Right atrium auricular region (tissue), 2 donors: Measurements from ENCODE around the gene SLC9A8. TPM values are rescaled to one million over a fixed set of nuclear protein-coding genes. Genes with fewer than 3 reads are reported as not detected.

ENCODE experiments used
- DNase-seq: peaks from one replicate; pipeline ENCODE4 v3.0.0-alpha.2; 2019; ENCODE audit warnings: low spot score
- H3K27ac ChIP-seq, 2 donors: fragments of 200-600 bp; sonication (generic); 1 replicate in 1 of 2; 2 replicates in 1 of 2; pipeline ENCODE4 v1.5.1; 2016 to 2019
- H3K27me3 ChIP-seq, 2 donors: fragments of 200-600 bp; sonication (generic); one replicate each; pipeline versions ENCODE4 v1.5.1 to v1.6.0; 2017 to 2019
- H3K36me3 ChIP-seq: fragments of 200-600 bp; sonication (generic); one replicate; pipeline ENCODE4 v1.5.1; 2016
- H3K4me1 ChIP-seq, 2 donors: fragments of 200-600 bp; sonication (generic); one replicate each; pipeline versions ENCODE4 v1.5.1 to v1.6.0; 2017 to 2019
- H3K4me3 ChIP-seq, 2 donors: fragments of 200-600 bp; sonication (generic); 1 replicate in 1 of 2; 2 replicates in 1 of 2; pipeline ENCODE4 v1.5.1; 2017 to 2019; ENCODE audit warnings: mild to moderate bottlenecking in 1 of 2, moderate library complexity in 1 of 2
- H3K9me3 ChIP-seq, 2 donors: fragments of 200-600 bp; sonication (generic); one replicate each; pipeline ENCODE4 v1.5.1; 2019
- CTCF ChIP-seq, 2 donors: fragments of 200-600 bp; sonication (generic); IDR thresholded peaks; one replicate each; pipeline ENCODE4 v1.5.1; 2019; ENCODE audit warnings: antibody characterized with exemption in 2 of 2
- total RNA-seq, 2 donors: library from RNA; depleted of rRNA; stranded (reverse); fragments of >200 nt; gene quantifications; one replicate each; pipeline ENCODE4 v1.1.0, GENCODE V29; 2016

SLC9A8 gene
- total RNA-seq, 2 donors from 2014 or later = 5.8 to 6.3 TPM

- Histone ChIP-seq H3K27me3 (no peaks in the 10 kb centered on the region), H3K27ac (peak overlapping the region; percentile 91 to 98), H3K4me1 (peaks cover 0 to 17% of the 10 kb centered on the region in 2 donors), H3K4me3 (no peak overlapping the region), H3K36me3 (peaks cover 8% of the 10 kb centered on the region), H3K9me3 (no peaks in the 10 kb centered on the region)
- TF ChIP-seq CTCF (IDR thresholded peaks at IDR 0.05) = no peak
- no peak for DNase-seq
These were observed 1.5 kb downstream of the SLC9A8 start for GRCh38 chr20:49814057-49814694.

DNA sequence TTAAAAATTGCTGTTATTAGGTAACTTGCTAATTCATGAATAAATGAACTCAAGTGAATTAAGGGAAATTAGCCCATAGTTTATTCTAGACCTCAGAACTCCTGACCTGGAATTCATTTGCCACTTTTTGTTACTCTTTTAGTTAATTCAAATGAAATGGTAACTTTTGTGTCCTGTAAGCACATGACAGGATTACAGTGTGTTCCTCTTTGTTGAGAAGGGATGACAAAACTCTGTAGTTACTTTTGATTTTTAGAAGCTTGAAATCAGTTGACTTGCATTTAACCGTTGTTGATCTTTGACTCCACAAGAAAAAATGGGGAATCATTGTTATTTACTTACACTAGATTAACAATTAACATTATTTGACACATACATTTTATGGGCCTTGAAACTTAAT lies 6.2 kb downstream of the SLC9A8 start:
- Histone ChIP-seq H3K4me3 (no peak overlapping the region), H3K9me3 (no peaks in the 10 kb centered on the region), H3K27me3 (no peaks in the 10 kb centered on the region), H3K4me1 (peaks cover 0 to 11% of the 10 kb centered on the region in 2 donors), H3K36me3 (peaks cover 31% of the 10 kb centered on the region), H3K27ac (no peak overlapping the region)
- TF ChIP-seq CTCF (IDR thresholded peaks at IDR 0.05) = no peak
- no peak for DNase-seq

- H3K9me3 ChIP-seq = no peaks in the 10 kb centered on the region
- DNase-seq = no peak
- peaks cover 40% of the 10 kb centered on the region for H3K36me3 ChIP-seq
- H3K27me3 ChIP-seq = no peaks in the 10 kb centered on the region
- peaks cover 0 to 8% of the 10 kb centered on the region in 2 donors for H3K4me1 ChIP-seq
- H3K27ac ChIP-seq = no peak overlapping the region
- no peak overlapping the region for H3K4me3 ChIP-seq
- TF ChIP-seq CTCF (IDR thresholded peaks at IDR 0.05) = no peak
These were observed 7.1 kb downstream of the SLC9A8 start for GRCh38 chr20:49819702-49820101.

- DNase-seq = no peak
- no peaks in the 10 kb centered on the region for H3K9me3 ChIP-seq
- peaks cover 0 to 8% of the 10 kb centered on the region in 2 donors for H3K4me1 ChIP-seq
- no peaks in the 10 kb centered on the region for H3K27me3 ChIP-seq
- peaks cover 40% of the 10 kb centered on the region for H3K36me3 ChIP-seq
- H3K4me3 ChIP-seq = no peak overlapping the region
- no peak for TF ChIP-seq CTCF (IDR thresholded peaks at IDR 0.05)
- no peak overlapping the region for H3K27ac ChIP-seq
These were observed 8.8 kb downstream of the SLC9A8 start for GRCh38 chr20:49821381-49821780.

DNA sequence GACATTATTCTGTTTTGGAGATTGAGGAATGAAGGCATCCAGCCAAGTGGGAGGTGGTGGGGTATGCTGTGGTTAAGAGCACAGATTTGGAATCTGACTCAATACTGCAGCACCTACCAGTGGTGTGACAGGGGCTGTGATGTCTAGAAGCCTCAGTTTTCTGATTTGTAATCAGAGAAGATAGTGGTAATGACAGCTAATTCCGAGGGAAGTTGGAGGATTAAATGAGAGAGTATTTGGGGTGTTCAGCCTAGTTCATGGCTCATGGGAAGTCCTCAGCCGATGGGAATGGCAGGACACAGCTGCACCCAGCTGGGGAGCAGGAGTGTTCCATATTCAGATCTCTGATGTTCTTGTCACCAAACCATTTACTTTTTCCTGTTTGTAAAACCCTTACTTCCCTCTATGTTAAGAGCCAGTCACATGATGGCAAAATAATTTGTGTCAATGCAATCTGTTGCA lies 9.3 kb downstream of the SLC9A8 start:
- Histone ChIP-seq H3K27ac (no peak overlapping the region), H3K4me1 (peaks cover 0 to 8% of the 10 kb centered on the region in 2 donors), H3K27me3 (no peaks in the 10 kb centered on the region), H3K4me3 (no peak overlapping the region), H3K9me3 (no peaks in the 10 kb centered on the region), H3K36me3 (peaks cover 43% of the 10 kb centered on the region)
- TF ChIP-seq CTCF (IDR thresholded peaks at IDR 0.05) = peak in 1 of 2 donors; percentile 49
- no peak for DNase-seq
